Ureter (tissue), 1 donor: ENCODE results near the gene PLP2. TPM values are rescaled to one million over a fixed set of nuclear protein-coding genes. Genes with fewer than 3 reads are reported as not detected.
"Not testable (repeated sequence)": the region's sequence is repeated elsewhere in the genome, so short reads cannot be mapped to it uniquely, and the experiment has no call there.

ENCODE experiments used
- DNase-seq: peaks from one replicate; pipeline ENCODE4 v3.0.0-alpha.2; 2020; ENCODE audit warnings: low spot score
- total RNA-seq: library from RNA; stranded (reverse); gene quantifications from one replicate; pipeline ENCODE4 v1.2.4, GENCODE V29; 2023
- donor health status: DM: yes; HTN: yes; CAD: no.

Gene PLP2, protein sequence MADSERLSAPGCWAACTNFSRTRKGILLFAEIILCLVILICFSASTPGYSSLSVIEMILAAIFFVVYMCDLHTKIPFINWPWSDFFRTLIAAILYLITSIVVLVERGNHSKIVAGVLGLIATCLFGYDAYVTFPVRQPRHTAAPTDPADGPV
- 141 TPM for total RNA-seq

DNA sequence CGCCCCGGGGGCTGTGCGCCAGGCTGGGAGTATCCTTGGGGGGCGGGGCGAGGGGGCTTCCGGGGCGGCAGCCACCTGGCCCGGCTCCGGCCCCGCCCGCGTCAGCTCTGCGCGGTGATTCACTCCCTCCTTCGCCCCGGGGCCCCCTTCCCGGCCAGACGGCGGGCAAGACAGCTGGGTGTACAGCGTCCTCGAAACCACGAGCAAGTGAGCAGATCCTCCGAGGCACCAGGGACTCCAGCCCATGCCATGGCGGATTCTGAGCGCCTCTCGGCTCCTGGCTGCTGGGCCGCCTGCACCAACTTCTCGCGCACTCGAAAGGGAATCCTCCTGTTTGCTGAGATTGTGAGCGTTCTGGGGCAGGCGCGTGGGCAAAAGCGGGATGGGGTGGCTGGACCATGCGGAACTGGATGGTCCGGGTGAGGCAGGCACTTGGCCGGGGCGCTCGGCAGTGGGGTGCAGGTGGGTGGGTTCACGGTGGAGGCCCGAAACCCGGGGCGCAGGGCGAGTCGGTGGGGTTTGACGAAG is at the start of gene PLP2:
Gene PLP2 (plus strand): TSS at position 147 of the 528 bp plus-strand sequence. CDS start 103 bp downstream, at position 250.
- no peak for DNase-seq

DNA sequence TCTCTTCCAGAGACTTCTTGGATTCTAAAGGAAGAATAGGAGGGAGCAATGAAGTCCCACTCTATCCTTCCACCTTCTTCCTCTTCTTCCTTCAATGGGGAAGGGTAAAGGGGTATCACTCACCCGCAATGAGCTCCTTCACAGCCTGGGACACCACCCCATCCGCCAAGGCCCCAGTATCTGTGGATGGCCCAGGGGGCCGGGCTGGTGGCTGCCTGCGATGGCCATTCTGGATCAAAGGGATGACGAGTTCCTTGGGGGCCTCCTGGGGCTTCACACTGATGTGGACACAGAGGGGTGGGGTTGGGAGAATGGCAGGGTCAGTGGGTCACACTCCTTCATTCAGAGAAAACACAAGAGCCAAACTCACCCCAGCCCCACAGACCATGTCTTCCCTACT is 49.2 kb upstream of the PLP2 start:
- no peak for DNase-seq

DNA sequence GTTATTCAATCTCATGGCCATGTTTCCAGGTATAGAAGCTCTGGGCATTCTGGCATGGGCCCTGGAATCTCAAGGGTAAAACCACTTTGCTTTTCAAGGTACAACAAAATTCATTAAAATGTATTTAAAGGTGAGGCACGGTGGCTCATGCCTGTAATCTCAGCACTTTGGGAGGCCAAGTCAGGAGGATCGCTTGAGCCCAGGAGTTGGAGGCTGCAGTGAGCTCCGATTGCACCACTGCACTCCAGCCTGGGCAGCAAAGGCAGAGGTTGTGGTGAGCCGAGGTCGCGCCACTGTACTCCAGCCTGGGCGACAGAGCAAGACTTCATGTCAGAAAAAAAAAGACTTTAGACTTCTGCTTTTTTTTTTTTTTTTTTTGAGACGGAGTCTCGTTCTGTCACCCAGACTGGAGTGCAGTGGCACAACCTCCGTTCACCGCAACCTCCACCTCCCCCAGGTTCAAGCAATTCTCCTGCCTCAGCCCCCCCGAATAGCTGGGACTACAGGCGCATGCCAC is 43.9 kb upstream of the PLP2 start:
- DNase-seq: not testable (repeated sequence)

DNA sequence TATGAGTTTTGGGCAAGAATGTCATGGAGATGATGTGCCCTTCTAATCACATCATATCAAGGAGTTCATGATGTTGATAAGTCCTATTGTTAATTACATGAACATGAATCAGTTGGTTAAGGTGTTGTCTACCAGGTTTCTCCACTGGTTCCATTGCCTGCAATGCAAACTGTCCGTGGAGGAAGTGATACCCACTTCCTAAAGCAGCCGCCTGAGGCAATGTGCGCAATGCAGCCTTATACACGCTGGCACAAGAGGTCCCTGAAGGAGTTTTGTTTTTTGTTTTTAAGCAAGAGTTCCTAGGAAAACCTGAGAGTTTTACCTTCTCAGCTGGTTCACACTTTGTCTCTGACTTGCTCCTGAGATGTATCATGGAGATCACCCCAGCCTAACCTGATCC is 42.3 kb upstream of the PLP2 start:
- DNase-seq: no peak

DNA sequence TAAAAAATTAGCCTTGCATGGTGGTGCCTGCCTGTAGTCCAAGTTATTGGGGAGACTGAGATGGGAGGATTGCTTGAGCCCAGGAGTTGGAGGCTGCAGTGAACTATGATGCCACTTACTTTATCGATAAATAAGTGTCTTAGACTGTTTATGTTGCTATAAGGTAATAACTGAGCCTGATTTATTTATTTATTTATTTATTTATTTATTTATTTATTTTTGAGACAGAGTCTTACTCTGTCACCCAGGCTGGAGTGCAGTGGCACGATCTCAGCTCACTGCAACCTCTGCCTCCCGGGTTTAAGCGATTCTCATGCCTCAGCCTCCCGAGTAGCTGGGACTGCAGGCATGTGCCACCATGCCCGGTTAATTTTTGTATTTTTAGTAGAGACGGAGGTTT is 39.4 kb upstream of the PLP2 start:
- not testable (repeated sequence) for DNase-seq

DNA sequence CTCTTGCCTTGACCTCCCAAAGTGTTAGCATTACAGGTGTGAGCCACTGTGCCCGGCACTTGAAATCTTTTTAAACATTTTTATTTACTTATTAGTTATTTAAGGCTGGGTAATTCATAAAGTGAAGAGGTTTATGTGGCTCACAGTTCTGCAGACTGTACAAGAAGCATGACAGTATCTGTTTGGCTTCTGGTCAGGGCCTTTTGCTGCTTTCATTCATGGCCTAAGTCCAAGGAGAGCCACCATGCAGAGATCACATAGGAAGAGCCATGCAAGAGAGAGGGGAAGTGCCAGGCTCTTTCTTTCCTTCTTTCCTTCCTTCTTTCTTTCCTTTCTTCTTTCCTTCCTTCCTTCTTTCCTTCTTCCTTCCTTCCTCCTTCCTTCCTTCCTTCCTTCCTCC is 37.9 kb upstream of the PLP2 start:
- DNase-seq: no peak

DNA sequence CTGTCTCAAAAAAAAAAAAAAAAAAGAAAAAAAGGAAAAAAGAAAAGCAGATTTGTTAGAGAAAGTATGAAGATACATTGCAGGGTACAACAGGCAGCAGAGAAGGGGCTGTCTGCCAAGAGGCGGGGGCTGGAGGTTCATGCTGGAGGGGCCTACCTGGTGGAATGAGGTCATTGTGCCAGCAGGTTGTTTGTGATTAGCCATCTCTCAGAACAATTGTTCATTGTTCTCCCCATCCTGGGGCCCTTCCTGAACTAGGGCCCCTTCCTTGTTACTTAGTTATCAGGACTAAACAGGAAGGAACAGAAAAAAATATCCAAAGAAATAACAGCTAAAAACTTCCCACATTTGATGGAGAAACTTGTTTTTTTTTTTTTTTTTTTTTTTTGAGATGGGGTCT is 34.2 kb upstream of the PLP2 start:
- DNase-seq: no peak

DNA sequence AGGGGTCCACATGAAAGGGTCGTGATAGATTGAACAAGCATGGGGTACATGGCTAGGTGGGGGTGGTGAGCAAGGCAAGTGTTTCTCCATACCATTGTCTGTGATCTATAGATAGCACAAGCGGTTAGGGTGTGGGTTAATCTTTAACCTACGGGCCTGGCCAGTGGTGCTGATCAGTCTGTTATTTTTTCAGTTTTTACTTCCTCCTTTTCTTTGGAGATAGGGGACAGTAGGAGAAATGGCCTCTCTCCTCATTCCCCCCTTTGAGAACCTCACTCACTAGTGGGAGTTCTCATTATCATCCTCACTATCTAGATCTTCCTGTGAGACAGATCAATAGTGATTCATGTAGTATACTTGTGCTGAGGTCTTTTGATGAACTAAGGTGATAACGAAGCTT is 32.0 kb upstream of the PLP2 start:
- DNase-seq: no peak

DNA sequence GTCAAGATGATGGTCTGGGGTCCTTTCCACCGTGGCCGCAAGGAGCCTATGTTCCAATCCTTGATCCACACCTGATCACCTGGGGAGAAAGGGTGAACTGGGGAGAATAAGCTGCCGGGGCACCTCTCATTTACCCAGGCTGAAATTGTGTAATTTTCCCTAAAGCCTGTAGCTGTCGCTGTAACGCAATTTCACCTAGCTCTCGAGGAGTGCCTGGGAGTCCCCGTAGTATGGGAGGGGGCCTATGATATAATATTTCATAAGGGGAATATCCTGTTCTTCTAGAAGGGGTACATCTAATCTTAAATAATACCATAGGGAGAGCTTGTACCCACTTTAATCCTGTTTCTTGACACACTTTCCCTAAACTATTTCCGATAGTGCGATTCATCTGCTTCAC is 29.4 kb upstream of the PLP2 start:
- DNase-seq: not testable (repeated sequence)

DNA sequence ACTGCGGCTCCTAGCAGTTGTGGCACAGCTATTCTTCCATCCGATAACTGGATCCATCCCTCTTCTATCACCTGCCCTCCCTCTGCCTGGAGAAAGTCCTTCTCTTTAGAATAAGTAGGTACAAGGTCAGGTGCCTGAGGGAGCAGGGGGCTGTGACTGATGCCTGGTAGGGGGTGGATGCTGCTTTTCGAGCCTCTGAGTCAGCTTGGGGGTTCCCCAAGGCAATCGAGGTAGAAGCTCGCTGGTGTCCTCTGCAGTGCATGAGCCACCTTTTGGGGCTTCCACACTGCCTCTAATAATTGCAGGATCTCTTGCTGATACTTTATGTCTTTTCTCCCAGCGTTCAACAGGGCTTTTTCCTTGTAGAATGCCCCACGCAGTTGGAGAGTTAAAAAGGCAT is 28.5 kb upstream of the PLP2 start:
- not testable (repeated sequence) for DNase-seq

DNA sequence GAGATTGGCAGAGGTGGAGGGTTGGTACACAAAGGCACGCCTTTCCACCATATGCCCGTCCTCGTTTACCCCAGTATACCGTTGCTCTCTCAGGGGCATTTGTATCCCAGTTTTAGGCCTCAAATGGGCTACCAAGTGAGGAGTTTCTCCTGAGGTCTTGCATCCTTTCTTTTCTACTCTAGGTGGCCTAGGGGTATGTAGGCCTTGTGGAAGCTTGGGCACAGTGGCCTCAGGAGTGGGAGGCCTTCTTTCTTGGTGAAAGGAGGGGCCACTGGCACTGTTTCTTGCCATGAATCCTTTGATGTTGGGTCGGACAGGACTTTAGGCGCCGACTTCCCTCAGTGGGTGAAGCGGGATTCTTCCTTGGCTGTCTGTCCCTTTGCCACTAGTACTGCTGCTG is 24.4 kb upstream of the PLP2 start:
- DNase-seq: no peak

DNA sequence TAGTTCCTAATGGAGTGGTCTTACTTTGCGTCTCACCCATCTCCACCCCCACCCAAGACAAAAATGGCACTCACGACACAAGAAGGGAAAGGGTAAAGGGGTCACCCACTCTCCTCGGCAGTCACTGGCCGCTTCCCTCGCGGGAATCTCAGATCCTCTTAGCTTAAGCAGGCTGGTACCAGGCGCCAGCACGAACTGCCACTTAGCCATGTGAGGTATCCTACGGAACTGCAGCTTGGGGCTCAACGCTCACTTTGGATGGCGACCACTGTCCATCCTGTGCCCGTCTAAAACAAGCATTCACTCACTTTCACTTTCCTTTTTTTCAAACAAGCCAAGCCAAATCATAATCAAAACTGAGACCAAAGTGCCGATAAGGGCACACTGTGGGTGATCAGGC is 23.8 kb upstream of the PLP2 start:
- DNase-seq: no peak

DNA sequence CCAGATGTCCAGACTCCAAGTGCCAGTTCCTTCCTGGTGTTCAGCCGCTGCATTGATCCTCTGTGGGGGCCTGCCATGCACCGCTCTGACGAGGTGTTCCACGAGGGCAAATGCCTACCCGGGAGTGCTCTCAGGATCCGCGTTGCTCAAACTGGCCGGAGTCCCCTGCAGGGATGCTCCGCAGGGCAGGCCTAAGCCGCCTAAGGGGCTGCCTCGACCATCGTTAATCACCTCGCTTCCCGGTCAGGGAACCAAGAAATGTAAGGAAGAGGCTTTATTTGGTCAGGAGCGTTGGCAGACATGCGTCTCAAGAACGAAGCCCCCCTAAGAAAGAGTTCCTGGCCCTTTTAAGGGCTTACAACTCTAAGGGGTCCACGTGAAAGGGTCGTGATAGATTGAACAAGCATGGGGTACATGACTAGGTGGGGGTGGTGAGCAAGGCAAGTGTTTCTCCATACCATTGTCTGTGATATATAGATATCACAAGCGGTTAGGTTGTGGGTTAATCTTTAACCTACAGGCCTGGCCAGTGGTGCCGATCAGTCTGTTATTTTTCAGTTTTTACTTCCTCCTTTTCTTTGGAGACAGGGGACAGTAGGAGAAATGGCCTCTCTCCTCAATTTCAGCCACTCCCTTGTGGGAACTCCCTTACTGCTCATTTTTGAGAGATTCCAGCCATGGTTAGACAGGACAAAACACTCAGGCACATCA is 23.2 kb upstream of the PLP2 start:
- not testable (repeated sequence) for DNase-seq

DNA sequence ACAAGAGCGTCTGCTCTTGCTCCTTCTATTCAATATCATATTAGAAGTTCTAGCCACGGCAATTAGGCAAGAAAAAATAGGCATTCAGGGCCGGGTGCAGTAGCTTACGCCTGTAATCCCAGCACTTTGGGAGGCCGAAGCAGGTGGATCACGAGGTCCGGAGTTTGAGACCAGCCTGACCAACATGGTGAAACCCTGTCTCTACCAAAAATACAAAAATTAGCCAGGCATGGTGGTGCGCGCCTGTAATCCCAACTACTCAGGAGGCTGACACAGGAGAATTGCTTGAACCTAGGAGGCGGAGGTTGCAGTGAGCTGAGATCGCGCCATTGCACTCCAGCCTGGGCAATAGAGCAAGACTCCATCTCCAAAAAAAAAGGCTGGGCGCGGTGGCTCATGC is 22.4 kb upstream of the PLP2 start:
- DNase-seq: not testable (repeated sequence)

DNA sequence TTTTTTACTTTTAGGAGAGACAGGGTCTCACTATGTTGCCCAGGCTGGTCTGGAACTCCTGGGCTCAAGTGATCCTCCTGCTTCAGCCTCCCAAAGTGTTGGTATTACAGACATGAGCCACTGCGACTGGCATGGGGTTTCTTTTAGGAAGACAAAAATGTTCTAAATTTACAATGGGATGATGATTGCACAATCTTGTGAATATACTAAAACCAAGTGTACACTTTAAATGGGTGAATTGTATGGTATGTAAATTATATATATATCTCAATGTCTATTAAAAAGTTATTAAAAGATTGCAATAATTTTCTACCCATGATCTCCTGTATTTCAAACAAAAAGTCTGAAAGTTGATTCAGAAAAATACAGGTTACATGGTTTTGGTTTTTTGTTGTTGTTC is 18.2 kb upstream of the PLP2 start:
- DNase-seq: no peak

DNA sequence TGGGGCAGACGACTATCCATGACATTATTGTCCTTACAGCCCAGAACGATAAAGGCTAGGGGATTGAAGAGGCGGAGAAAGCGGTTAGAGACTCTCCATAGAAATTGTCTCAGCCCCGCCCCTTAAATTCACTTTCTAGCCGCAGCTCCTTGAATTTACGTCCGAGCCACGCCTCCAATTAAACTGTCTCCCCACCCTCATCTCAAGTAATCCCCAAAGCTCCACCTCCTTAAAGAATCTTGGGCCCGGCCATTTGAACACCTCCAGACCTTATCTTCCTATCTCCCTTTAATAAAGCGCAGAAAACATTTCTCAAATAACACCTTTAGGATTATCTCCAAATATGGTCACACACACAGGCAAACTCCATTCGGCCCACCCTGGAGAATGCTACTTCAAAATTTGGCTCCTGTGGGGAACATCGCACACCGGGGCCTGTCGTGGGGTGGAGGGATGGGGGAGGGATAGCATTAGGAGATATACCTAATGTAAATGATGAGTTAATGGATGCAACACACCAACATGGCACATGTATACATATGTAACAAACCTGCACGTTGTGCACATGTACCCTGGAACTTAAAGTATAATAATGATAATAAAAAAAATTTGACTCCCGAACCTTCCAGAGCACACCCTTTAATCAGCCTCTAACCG is 16.3 kb upstream of the PLP2 start:
- peak; percentile 67 for DNase-seq

DNA sequence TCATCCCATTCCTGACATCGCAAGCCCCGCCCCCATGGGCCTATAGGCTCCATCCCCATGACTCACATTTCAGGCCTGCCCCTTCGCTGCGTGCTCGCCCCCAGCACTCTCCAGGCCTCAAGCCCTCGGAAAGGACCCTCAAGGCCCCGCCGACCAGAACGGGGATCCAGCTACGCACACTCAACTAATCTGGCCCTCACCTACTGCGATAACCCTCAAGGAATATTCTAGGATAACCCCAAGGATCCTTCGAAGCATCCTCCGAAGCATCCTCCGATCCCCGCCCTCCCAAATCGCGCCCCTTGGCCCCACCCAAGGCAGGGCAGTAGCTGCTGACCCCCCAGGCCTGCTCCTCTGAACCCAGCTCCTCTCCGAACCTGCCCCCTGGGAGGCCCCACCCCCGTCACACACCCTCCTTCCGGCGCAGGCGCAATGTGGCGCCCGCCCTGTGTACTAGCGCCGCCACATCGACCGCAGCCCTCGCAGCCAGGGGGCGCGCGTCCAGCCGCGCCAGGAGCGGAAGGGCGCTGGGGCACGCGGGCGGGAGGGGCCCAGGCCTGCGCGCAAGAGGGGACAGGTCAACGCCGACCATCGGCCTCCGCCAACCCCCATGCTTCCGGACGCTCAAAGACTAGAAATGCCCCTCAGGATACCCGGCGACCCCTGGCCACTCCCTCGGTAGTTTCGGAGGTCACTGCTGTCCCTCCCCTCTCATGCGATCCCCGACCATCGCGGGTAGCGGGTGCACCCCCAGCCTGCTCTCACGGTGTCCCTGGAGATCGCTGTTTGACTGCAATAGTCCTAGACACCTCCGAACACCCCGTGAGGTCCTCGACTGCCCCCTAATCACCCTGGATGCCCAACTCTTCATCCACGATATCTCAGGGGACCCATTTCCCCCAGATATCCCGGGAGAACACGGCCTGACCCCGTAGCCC is 15.5 kb upstream of the PLP2 start:
- DNase-seq: peak; percentile 92

DNA sequence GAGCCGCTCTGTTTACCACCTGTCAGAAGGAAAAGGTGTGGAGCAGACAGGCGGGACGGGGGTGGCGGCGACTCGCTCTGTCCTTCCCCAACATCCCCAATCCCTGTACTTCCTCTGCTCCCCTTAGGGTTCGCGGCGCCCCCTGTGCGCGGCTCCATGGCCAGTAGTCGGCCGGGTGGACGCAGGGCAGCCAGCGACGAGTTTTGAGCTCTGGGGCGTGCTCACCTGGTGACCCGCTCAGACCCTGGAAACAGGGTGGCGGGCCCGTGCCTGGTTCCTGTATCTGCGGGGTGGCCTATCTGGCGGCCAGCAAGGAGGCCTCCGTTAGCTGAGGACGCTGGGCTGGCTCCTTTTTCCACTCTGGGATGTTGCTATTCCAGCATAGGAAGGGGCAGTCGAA is 14.5 kb upstream of the PLP2 start:
- no peak for DNase-seq

DNA sequence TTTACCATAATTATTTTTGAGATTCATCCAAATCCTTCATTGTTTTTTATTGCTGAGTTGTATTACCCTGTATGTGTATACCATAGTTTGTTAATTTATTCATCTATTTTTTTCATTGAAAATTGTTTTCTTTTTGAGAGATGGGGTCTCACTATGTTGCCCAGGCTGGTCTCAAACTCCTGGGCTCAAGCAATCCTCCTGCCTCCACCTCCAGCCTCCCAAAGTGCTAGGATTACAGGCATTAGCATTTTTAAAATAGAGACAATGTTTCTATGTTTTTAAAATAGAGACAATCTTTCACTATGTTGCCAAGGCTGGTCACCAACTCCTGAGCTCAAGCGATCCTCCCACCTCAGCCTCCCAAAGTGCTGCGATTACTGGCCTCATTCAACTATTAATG is 10.8 kb upstream of the PLP2 start:
- no peak for DNase-seq

DNA sequence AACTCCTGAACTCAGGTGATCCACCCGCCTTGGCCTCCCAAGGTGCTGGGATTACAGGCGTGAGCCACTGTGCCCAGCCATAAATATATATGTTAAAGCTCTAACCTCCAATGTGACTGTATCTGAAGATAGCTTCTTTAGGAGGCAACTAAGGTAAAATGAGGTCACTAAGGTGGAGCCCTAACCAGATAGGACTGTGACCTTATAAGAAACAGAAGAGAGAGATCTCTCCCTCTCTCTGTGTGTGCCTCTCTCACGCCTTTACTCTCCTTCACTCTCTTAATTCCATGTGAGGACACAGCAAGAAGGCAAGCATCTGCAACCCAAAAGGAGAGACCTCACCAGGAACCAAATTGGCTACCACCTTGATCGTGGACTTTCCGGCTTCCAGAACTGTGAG is 10.1 kb upstream of the PLP2 start:
- DNase-seq: no peak

DNA sequence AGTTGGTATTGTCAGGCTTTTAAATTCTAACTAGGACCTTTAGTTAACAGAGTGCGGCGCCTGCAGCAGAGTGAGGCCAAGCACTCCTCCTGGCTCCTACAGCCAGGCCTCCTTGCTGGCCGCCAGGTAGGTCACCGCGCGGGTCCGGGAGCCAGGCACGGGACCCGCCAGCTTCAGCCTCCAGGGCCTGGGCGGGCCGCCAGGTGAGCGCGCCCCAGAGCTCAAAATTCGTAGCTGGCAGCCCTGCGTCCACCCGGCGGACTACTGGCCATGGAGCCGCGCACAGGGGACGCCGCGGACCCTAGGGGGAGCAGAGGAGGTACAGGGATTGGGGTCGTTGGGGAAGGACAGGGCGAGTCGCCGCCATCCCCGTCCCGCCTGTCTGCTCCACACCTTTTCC is 9.1 kb upstream of the PLP2 start, which contains the start of gene MAGIX:
Gene MAGIX (plus strand): TSS at position 139 of the 400 bp plus-strand sequence. CDS start 132 bp downstream, at position 271.
- no peak for DNase-seq
